GM10266 (cell line): ENCODE measurements around the gene ZMIZ1.
"Not testable (repeated sequence)": the region's sequence is repeated elsewhere in the genome, so short reads cannot be mapped to it uniquely, and the experiment has no call there.

Experiments
- DNase-seq: peaks from one replicate; pipeline ENCODE4 v3.0.0; 2012; ENCODE audit errors: extremely low spot score
- TF ChIP-seq, protein P1 (sequence below): IDR thresholded peaks from 2 replicates; pipeline ENCODE4 v1.5.1; 2012; ENCODE audit warnings: mild to moderate bottlenecking, low read depth; ENCODE audit not compliant: control insufficient read depth, insufficient read depth; ENCODE audit errors: missing control alignments

ZMIZ1 gene

DNA sequence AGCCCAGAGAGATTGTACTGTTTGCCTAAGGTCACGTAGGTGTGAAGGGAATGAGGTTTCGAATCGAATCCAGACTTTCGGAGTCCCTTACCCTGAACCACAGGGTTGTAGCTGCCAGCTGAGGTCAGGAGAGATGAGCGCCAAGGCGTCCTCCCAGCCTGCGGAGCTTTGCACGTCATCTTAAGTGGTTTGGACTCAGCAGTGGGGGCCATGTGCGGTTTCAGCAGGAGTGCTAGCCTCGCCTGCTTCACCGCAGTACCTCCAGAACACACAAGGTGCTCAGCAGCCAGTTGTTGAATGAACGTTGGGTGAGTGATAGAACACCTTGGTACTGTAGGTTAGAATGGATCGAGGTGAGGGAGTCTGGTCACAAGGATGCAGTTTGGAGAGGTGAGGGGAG lies 203.6 kb downstream of the ZMIZ1 start:
- TF ChIP-seq, protein P1, sequence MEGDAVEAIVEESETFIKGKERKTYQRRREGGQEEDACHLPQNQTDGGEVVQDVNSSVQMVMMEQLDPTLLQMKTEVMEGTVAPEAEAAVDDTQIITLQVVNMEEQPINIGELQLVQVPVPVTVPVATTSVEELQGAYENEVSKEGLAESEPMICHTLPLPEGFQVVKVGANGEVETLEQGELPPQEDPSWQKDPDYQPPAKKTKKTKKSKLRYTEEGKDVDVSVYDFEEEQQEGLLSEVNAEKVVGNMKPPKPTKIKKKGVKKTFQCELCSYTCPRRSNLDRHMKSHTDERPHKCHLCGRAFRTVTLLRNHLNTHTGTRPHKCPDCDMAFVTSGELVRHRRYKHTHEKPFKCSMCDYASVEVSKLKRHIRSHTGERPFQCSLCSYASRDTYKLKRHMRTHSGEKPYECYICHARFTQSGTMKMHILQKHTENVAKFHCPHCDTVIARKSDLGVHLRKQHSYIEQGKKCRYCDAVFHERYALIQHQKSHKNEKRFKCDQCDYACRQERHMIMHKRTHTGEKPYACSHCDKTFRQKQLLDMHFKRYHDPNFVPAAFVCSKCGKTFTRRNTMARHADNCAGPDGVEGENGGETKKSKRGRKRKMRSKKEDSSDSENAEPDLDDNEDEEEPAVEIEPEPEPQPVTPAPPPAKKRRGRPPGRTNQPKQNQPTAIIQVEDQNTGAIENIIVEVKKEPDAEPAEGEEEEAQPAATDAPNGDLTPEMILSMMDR: no peak
- no peak for DNase-seq

DNA sequence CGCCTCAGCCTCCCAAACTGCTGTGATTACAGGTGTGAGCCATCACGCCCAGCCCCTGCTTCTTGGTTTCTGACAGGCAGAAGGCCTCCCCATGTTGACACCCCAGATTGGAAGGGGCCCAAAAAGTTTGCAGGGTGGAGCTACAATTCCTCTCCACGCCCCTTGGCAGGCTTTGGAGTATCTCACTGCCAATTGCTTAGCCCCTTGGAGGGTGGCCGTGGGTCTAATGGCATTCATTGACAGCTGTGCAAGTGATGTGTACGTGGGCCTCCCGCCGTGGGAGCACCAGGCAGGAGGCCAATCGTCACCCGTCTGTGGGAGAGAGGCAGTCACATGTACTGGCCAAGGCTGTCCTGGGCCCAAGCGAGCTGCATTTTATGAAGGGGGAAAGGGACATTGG lies 204.8 kb downstream of the ZMIZ1 start:
- TF ChIP-seq, protein P1: no peak
- DNase-seq: no peak

DNA sequence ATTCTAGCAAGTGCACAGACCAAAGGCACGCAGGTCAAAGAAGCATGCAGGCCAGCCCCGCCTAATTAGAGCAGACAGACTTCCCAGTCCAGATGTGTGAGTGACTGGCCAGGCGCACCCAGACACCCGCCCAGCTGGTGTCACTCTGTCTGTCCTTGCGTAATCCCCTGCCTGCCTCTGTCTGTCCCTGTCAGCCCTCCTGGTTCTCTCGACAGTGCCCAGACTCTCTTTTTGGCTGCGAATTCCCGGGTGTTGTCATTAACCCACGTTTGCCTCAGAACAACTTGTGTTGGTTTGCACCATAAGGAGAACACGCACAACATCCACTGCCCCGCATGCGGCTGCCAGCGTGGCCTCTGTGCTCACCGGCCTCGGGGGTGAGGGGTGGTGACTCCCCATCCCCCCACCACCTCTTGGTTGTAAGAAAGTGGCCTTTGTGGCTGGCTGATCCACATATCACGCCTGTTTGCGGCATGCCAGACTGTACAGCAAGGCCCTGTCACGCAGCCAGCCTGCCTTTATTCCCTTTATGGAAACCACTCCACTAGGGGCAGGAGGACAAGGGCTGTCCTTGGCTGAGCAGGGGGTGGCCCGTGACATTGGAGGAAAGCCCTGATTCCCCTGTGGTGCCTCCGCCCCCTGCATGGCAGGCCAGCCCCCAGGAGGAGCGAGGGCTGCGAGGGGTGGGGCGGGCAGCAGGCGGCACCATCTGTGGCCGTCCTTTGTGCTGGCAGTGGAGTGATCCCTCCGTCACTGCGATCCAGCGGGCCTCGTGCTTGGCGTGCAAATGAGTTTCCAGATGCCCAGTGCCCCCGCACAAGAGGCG lies 205.7 kb downstream of the ZMIZ1 start:
- TF ChIP-seq, protein P1: no peak

DNA sequence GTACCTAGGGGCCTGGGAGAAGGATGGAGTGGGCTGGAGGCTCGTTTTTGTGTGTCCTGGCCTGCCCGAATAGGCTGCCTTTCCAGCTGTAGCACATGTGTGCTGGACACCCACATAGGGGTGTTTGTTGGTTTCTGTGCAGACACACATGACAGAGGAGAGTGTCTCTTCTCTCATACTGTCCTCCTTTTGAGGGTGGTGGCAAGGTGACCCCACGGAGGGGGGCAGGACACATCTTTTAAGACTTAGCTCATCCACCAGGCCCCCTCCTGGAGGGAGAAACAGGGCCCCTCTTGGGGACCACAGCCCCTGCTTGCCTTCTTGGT lies 206.3 kb downstream of the ZMIZ1 start:
- TF ChIP-seq, protein P1: no peak

More for the DNA sequence above, 205.7 kb downstream of the ZMIZ1 start:
- no peak for DNase-seq

DNA sequence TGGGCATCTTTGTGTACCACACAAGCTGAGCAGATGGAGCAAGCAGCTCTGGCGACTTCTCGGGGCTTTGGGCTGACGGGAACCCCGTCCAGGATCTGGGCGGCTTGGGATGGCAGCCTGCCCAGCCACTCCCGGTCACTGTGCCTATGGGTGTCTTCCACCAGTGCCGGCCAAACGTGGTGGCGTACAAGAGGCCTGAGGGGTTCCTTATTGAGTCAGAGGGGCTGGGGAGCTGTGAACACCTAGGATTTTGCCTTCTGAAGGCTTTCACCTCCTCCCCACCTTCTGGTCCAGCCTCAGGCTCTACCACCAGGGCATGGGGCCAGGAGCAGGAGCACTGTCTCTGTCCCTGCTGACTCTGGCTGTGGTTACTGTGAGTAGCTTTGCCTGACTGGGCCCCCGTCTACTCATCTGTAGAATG lies 206.7 kb downstream of the ZMIZ1 start:
- TF ChIP-seq, protein P1: no peak
- no peak for DNase-seq

More for the DNA sequence above, 206.3 kb downstream of the ZMIZ1 start:
- DNase-seq: no peak

DNA sequence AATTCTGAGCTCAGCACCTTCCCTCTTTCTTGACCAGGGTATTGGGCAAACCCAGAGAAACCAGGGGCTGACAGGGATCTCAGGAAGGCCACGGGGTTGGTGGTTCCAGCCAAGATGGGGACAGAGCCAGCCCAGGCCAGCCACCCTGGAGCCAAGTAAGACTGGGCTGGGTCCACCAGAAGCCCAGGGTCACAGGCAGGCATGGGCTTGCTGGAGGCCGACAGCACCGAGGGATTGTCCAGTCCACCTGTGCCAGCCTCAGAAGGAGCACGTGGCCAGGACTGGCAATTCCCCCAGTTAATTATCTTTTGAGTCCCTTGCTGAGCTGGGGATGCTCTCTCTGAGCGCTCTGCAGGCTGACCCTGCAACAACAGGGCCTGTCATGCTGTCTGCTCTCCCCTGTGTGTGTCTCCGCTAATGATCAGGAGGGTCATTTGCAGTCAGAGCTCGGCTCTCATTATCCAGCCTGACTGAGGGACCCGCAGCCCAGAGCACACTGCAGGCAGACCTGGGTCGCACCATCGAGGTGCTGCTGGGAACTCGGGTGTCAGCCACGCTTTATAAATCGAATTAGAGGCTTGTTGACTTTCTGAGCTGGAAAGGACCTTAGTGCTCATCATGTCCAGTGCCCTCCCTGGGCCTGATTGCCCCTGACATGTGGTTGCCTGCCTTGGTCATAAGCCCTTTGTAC lies 209.0 kb downstream of the ZMIZ1 start:
- TF ChIP-seq, protein P1: no peak
- DNase-seq: no peak

DNA sequence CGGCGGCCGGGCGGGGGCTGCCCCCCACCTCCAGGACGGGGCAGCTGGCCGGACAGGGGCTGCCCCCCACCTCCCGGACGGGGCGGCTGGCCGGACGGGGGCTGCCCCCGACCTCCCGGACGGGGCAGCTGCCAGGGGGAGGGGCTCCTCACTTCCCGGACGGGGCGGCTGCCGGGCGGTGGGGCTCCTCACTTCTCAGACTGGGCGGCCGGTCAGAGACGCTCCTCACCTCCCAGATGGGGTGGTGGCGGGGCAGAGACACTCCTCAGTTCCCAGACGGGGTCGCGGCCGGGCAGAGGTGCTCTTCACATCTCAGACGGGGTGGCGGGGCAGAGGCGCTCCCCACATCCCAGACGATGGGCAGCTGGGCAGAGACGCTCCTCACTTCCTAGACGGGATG lies 210.3 kb downstream of the ZMIZ1 start:
- not testable (repeated sequence) for DNase-seq
